HG03135 (cell line): ENCODE data around the gene HSPB6.

Source experiments
- ATAC-seq: cut with Tn5 transposase; IDR thresholded peaks from one replicate; pipeline ENCODE4 v1.9.1; 2021; ENCODE audit warnings: mild to moderate bottlenecking, moderate library complexity; ENCODE audit not compliant: unreplicated experiment

Gene HSPB6

GRCh38 chr19:35746531-35746930 is 10.3 kb downstream of the HSPB6 start:
- ATAC-seq, result no peak

- ATAC-seq, result no peak
Measured at GRCh38 chr19:35746087-35746462, 10.8 kb downstream of the HSPB6 start.

GRCh38 chr19:35745328-35746086 is 11.3 kb downstream of the HSPB6 start, which contains the start of the genes PSENEN and U2AF1L4:
PSENEN (plus strand) TSS chr19:35745651; CDS start chr19:35745931, 280 bp downstream.
U2AF1L4 (minus strand) TSS chr19:35745418; CDS start chr19:35745391, 27 bp downstream.
- ATAC-seq, result peak; percentile 42

GRCh38 chr19:35744430-35745327 is 12.2 kb downstream of the HSPB6 start:
- peak; percentile 36 for ATAC-seq

GRCh38 chr19:35743640-35744429 is 13.0 kb downstream of the HSPB6 start:
- ATAC-seq, result no peak

GRCh38 chr19:35742121-35742724 is 14.6 kb downstream of the HSPB6 start, which contains the start of gene IGFLR1:
IGFLR1 (minus strand) TSS chr19:35742452; CDS start chr19:35741180, 1,272 bp downstream.
- no peak for ATAC-seq

GRCh38 chr19:35741203-35741515 is 15.7 kb downstream of the HSPB6 start:
- ATAC-seq, result no peak

- peak; percentile 58 for ATAC-seq
Measured at GRCh38 chr19:35740423-35741202, 16.2 kb downstream of the HSPB6 start.

GRCh38 chr19:35740108-35740422 is 16.8 kb downstream of the HSPB6 start:
- ATAC-seq, result no peak

- no peak for ATAC-seq
Measured at GRCh38 chr19:35739275-35740107, 17.3 kb downstream of the HSPB6 start.

- ATAC-seq, result no peak
Measured at GRCh38 chr19:35738887-35739229, 18.0 kb downstream of the HSPB6 start.

- no peak for ATAC-seq
Measured at GRCh38 chr19:35738021-35738886, 18.6 kb downstream of the HSPB6 start.

GRCh38 chr19:35736913-35737886 is 19.6 kb downstream of the HSPB6 start:
- no peak for ATAC-seq

- ATAC-seq, result no peak
Measured at GRCh38 chr19:35734889-35735288, 21.9 kb downstream of the HSPB6 start.

- ATAC-seq, result no peak
Measured at GRCh38 chr19:35734273-35734672, 22.6 kb downstream of the HSPB6 start.

GRCh38 chr19:35733180-35734125 is 23.4 kb downstream of the HSPB6 start:
- no peak for ATAC-seq
